Esophagus (tissue), 2 donors: ENCODE results near the gene SPDYE3. TPM values are rescaled to one million over a fixed set of nuclear protein-coding genes. Genes with fewer than 3 reads are reported as not detected.
"Not testable (repeated sequence)": the region's sequence is repeated elsewhere in the genome, so short reads cannot be mapped to it uniquely, and the experiment has no call there.

ENCODE experiments used
- H3K27ac ChIP-seq, 2 donors: one replicate each; pipeline ENCODE4 v1.5.1; 2013; ENCODE audit warnings: low read depth in 2 of 2, mild to moderate bottlenecking in 2 of 2, inconsistent platforms in 1 of 2, low read length in 1 of 2, moderate library complexity in 1 of 2
- H3K27me3 ChIP-seq, 2 donors: one replicate each; pipeline ENCODE4 v1.6.1; 2013; ENCODE audit warnings: low read length in 2 of 2, control low read depth in 1 of 2, mild to moderate bottlenecking in 1 of 2; ENCODE audit not compliant: insufficient read depth in 2 of 2, control insufficient read depth in 1 of 2
- H3K36me3 ChIP-seq, 2 donors: one replicate each; pipeline ENCODE4 v1.6.1; 2013; ENCODE audit warnings: low read length in 1 of 2; ENCODE audit not compliant: control insufficient read depth in 2 of 2, insufficient read depth in 2 of 2
- H3K4me1 ChIP-seq, 2 donors: one replicate each; pipeline ENCODE4 v1.6.1; 2013; ENCODE audit warnings: low read length in 1 of 2; ENCODE audit not compliant: control insufficient read depth in 2 of 2, insufficient read depth in 2 of 2
- H3K4me3 ChIP-seq, 2 donors: one replicate each; pipeline ENCODE4 v1.5.1; 2013; ENCODE audit warnings: low read length in 2 of 2, mild to moderate bottlenecking in 2 of 2, low read depth in 1 of 2, moderate library complexity in 1 of 2
- H3K9me3 ChIP-seq, 2 donors: one replicate each; pipeline ENCODE4 v1.6.1; 2013; ENCODE audit warnings: mild to moderate bottlenecking in 2 of 2, low read depth in 1 of 2, low read length in 1 of 2, moderate library complexity in 1 of 2; ENCODE audit not compliant: control insufficient read depth in 2 of 2, insufficient read depth in 1 of 2
- WGBS, 2 donors: extraction: QIAGEN DNeasy Blood & Tissue Kit; methylation state at CpG; one replicate each; pipeline ENCODE4 v1.1.7; 2013; 5-methylcytosine and 5-hydroxymethylcytosine counted together
- polyA plus RNA-seq, 2 donors: library from polyadenylated mRNA; stranded (reverse); fragments of 200-250 nt; gene quantifications; one replicate each; pipeline ENCODE4 v1.2.3, GENCODE V29; 2013
- donor health status: healthy with polysubstance abuse.
- donor health status: Bipolar disorder and iron deficiency.

SPDYE3 gene
- polyA plus RNA-seq, 2 donors, result 0.05 to 0.10 TPM

DNA sequence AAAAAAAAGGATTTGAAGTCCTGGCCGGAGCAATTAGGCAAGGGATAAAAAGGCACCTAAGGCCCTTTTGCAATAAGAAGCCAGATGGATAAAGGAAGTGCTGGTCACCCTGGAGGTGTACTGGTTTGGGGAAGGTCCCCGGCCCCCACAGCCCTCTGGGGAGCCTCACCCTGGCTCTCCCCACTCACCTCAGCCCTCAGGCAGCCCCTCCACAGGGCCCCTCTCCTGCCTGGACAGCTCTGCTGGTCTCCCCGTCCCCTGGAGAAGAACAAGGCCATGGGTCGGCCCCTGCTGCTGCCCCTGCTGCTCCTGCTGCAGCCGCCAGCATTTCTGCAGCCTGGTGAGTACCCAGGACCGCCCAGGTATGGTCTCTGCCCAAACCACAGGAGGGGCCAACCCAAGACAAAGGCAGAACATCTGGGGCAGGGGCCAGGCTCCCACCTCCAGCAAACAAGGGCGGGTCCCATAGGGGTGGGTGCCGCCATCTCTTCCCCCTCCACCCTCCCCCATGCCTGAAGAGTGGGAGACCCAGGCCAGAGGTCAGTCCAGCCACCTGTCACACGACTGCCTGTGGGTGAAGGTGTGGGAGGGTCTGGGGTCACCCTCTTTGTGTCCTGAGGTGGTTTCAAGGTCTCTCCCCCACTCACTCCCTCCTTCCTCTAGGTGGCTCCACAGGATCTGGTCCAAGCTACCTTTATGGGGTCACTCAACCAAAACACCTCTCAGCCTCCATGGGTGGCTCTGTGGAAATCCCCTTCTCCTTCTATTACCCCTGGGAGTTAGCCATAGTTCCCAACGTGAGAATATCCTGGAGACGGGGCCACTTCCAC lies 50.7 kb downstream of the SPDYE3 start, which contains the start of gene PILRB:
PILRB (plus strand) TSS at position 91 of the 830 bp plus-strand sequence; CDS start at position 277, 186 bp downstream.
- H3K4me1 ChIP-seq, result no peaks in the 10 kb centered on the region
- H3K27me3 ChIP-seq, result no peaks in the 10 kb centered on the region
- H3K27ac ChIP-seq, result no peak within 1 kb of the TSS
- no peak within 1 kb of the TSS for H3K4me3 ChIP-seq
- H3K9me3 ChIP-seq, result no peaks in the 10 kb centered on the region
- peaks cover 34 to 54% of the 10 kb centered on the region in 2 donors for H3K36me3 ChIP-seq
- 79 to 85% methylated on average over 10 to 11 of the region's 11 CpGs for WGBS, 2 donors

DNA sequence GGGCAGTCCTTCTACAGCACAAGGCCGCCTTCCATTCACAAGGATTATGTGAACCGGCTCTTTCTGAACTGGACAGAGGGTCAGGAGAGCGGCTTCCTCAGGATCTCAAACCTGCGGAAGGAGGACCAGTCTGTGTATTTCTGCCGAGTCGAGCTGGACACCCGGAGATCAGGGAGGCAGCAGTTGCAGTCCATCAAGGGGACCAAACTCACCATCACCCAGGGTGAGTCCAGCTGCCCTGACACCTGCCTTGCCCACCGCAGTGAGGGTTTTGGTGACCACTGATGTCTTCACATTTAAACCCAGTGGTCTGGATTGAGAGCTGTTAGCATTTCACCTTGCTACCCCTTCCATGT lies 51.3 kb downstream of the SPDYE3 start:
- 94 to 97% methylated on average over 8 of the region's 8 CpGs for WGBS, 2 donors
- Histone ChIP-seq H3K4me1 (no peaks in the 10 kb centered on the region), H3K36me3 (peaks cover 34 to 48% of the 10 kb centered on the region in 2 donors), H3K4me3 (no peak overlapping the region), H3K9me3 (no peaks in the 10 kb centered on the region), H3K27ac (no peak overlapping the region), H3K27me3 (no peaks in the 10 kb centered on the region)

GRCh38 chr7:100360135-100360854 lies 52.8 kb downstream of the SPDYE3 start:
- no peaks in the 10 kb centered on the region for H3K9me3 ChIP-seq
- peaks cover 29 to 39% of the 10 kb centered on the region in 2 donors for H3K36me3 ChIP-seq
- no peak overlapping the region for H3K4me3 ChIP-seq
- WGBS, 2 donors, result 78 to 82% methylated on average over 3 of the region's 3 CpGs
- H3K27ac ChIP-seq, result no peak overlapping the region
- no peaks in the 10 kb centered on the region for H3K27me3 ChIP-seq
- no peaks in the 10 kb centered on the region for H3K4me1 ChIP-seq

GRCh38 chr7:100363098-100363497 lies 55.6 kb downstream of the SPDYE3 start:
- no peaks in the 10 kb centered on the region for H3K27me3 ChIP-seq
- H3K27ac ChIP-seq, result no peak overlapping the region
- peaks cover 0 to 4% of the 10 kb centered on the region in 2 donors for H3K4me1 ChIP-seq
- H3K9me3 ChIP-seq, result no peaks in the 10 kb centered on the region
- H3K36me3 ChIP-seq, result peaks cover 22 to 26% of the 10 kb centered on the region in 2 donors
- H3K4me3 ChIP-seq, result no peak overlapping the region

DNA sequence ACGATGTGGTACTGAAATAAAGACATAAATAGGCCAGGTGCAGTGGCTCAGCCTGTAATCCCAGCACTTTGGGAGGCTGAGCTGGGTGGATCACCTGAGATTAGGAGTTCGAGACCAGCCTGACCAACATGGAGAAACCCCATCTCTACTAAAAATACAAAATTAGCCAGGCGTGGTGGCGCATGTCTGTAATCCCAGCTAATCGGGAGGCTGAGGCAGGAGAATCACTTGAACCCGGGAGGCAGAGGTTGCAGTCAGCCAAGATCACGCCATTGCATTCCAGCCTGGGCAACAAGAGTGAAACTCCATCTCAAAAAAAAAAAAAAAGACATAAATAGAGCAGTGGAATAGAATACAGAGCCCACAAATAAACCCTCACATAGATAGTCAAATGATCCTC lies 56.3 kb downstream of the SPDYE3 start:
- H3K36me3 ChIP-seq, result peaks cover 21% of the 10 kb centered on the region in 2 donors
- H3K27me3 ChIP-seq, H3K4me3 ChIP-seq, H3K9me3 ChIP-seq, H3K4me1 ChIP-seq, H3K27ac ChIP-seq: not testable (repeated sequence)
- 97 to 98% methylated on average over 7 of the region's 7 CpGs for WGBS, 2 donors

DNA sequence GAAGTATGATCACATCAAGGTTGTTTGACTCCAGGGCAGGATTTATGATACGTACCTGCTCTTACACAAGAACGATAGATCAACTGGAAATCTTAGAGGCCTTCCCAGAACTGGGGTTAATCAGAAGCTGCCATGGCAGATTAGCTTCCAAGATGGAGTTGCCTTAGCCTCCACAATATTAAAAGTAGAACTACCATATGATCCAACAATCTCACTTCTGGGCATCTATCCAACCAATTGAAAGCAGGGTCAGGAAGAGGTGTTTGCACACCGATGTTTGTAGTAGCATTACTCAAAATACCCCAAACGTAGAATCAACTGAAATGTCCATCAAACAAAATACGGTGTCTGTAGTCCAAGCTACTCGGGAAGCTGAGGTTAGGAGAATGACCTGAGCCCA lies 57.0 kb downstream of the SPDYE3 start:
- Histone ChIP-seq H3K9me3 (no peaks in the 10 kb centered on the region), H3K4me1 (peaks cover 0 to 4% of the 10 kb centered on the region in 2 donors), H3K27me3 (no peaks in the 10 kb centered on the region), H3K27ac (no peak overlapping the region), H3K4me3 (no peak overlapping the region), H3K36me3 (peaks cover 14 to 15% of the 10 kb centered on the region in 2 donors)
- WGBS, 2 donors, result 85% methylated on average over 6 of the region's 6 CpGs

DNA sequence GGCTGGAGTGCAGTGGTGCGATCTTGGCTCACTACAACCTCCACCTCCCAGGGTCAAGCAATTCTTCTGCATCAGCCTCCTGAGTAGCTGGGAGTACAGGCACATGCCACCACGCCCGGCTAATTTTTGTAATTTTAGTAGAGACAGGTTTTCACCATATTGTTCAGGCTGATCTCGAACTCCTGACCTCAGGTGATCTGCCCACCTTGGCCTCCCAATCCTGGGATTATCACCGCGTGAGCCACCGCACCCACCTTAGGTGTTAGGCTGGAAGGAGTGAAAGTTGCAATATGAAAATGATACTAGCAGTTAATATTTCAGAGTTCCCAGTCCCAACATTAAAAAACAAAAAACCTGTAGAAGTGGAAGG lies 58.5 kb downstream of the SPDYE3 start:
- H3K27me3 ChIP-seq, H3K27ac ChIP-seq, H3K4me3 ChIP-seq, H3K4me1 ChIP-seq, H3K9me3 ChIP-seq: not testable (repeated sequence)
- peaks cover 11 to 12% of the 10 kb centered on the region in 2 donors for H3K36me3 ChIP-seq
- 92 to 94% methylated on average over 7 of the region's 7 CpGs for WGBS, 2 donors

GRCh38 chr7:100366411-100367250 lies 59.1 kb downstream of the SPDYE3 start:
- H3K4me3 ChIP-seq, result no peak overlapping the region
- no peak overlapping the region for H3K27ac ChIP-seq
- peaks cover 5 to 7% of the 10 kb centered on the region in 2 donors for H3K36me3 ChIP-seq
- peaks cover 0 to 4% of the 10 kb centered on the region in 2 donors for H3K4me1 ChIP-seq
- H3K27me3 ChIP-seq, result no peaks in the 10 kb centered on the region
- 81% methylated on average over 16 of the region's 16 CpGs for WGBS, 2 donors
- no peaks in the 10 kb centered on the region for H3K9me3 ChIP-seq

DNA sequence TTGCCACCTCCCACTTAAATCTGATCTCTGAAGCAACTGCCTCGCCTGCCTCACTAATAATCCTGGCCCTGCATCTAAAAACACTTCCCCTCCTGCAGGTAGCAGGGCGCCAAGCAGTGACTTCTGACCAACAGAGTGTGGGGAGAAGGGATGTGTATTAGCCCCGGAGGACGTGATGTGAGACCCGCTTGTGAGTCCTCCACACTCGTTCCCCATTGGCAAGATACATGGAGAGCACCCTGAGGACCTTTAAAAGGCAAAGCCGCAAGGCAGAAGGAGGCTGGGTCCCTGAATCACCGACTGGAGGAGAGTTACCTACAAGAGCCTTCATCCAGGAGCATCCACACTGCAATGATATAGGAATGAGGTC lies 59.7 kb downstream of the SPDYE3 start:
- Histone ChIP-seq H3K9me3 (no peaks in the 10 kb centered on the region), H3K4me1 (peaks cover 0 to 4% of the 10 kb centered on the region in 2 donors), H3K27me3 (no peaks in the 10 kb centered on the region), H3K36me3 (peaks cover 0 to 7% of the 10 kb centered on the region in 2 donors), H3K4me3 (no peak overlapping the region), H3K27ac (no peak overlapping the region)
- WGBS, 2 donors, result 95 to 98% methylated on average over 8 of the region's 8 CpGs
